ENCODE results near the gene PTGDR.

The PTGDR gene

GRCh38 chr14:52265253-52265652, 2.2 kb upstream of the PTGDR start:
- no peak for DNase-seq

- DNase-seq = no peak
These were observed 1.3 kb upstream of the PTGDR start for GRCh38 chr14:52266179-52266578.

GRCh38 chr14:52266782-52267181, 716 bp upstream of the PTGDR start:
- no peak for DNase-seq

- DNase-seq = peak; percentile 15
These were observed 972 bp downstream of the PTGDR start for GRCh38 chr14:52268279-52269061.

- no peak for DNase-seq
These were observed 1.6 kb downstream of the PTGDR start for GRCh38 chr14:52269100-52269499.

GRCh38 chr14:52269982-52270381, 2.5 kb downstream of the PTGDR start:
- no peak for DNase-seq

- DNase-seq = no peak
These were observed 4.0 kb downstream of the PTGDR start for GRCh38 chr14:52271538-52271937.

GRCh38 chr14:52272375-52272774, 4.9 kb downstream of the PTGDR start:
- no peak for DNase-seq

- DNase-seq = no peak
These were observed 7.9 kb downstream of the PTGDR start for GRCh38 chr14:52275372-52275771.

GRCh38 chr14:52277552-52277951, 10.1 kb downstream of the PTGDR start:
- DNase-seq = no peak

- no peak for DNase-seq
These were observed 11.9 kb downstream of the PTGDR start for GRCh38 chr14:52279408-52279807.

- no peak for DNase-seq
These were observed 15.6 kb downstream of the PTGDR start for GRCh38 chr14:52283099-52283498.

- DNase-seq = no peak
These were observed 19.5 kb downstream of the PTGDR start for GRCh38 chr14:52286661-52287649.

GRCh38 chr14:52296378-52296777, 28.9 kb downstream of the PTGDR start:
- DNase-seq = no peak

GRCh38 chr14:52298795-52299194, 31.3 kb downstream of the PTGDR start:
- DNase-seq = no peak

GRCh38 chr14:52299692-52300278, 32.3 kb downstream of the PTGDR start:
- no peak for DNase-seq

- no peak for DNase-seq
These were observed 35.7 kb downstream of the PTGDR start for GRCh38 chr14:52303236-52303635.

GRCh38 chr14:52304248-52304904, 36.9 kb downstream of the PTGDR start:
- DNase-seq = no peak

GRCh38 chr14:52305014-52305413, 37.5 kb downstream of the PTGDR start:
- DNase-seq = no peak

GRCh38 chr14:52307376-52307775, 39.9 kb downstream of the PTGDR start:
- no peak for DNase-seq

GRCh38 chr14:52307905-52308304, 40.4 kb downstream of the PTGDR start:
- no peak for DNase-seq

GRCh38 chr14:52310541-52310940, 43.0 kb downstream of the PTGDR start:
- no peak for DNase-seq

- DNase-seq = no peak
These were observed 45.4 kb downstream of the PTGDR start for GRCh38 chr14:52312931-52313355.

Data from activated naive CD4-positive, alpha-beta T cell treated with anti-CD3 and anti-CD28 coated beads, Interleukin-2, amount 50 U/mL, for 16 hours (primary cell).